Large intestine (tissue), 3 donors: ENCODE results near the gene MYH4. TPM values are rescaled to one million over a fixed set of nuclear protein-coding genes. Genes with fewer than 3 reads are reported as not detected.

Experiments used
- DNase-seq, 2 donors: peaks; one replicate each; pipeline versions ENCODE4 v3.0.0 to v3.0.0-alpha.2; 2013
- H3K27ac ChIP-seq: one replicate; pipeline ENCODE4 v1.5.1; 2013; ENCODE audit warnings: low read length
- H3K27me3 ChIP-seq: 2 replicates; pipeline ENCODE4 v1.6.1; 2013; ENCODE audit warnings: low read length; ENCODE audit not compliant: control insufficient read depth, insufficient read depth
- H3K36me3 ChIP-seq: 2 replicates; pipeline ENCODE4 v1.6.1; 2013; ENCODE audit warnings: low read length; ENCODE audit not compliant: control insufficient read depth, insufficient read depth
- H3K4me1 ChIP-seq: one replicate; pipeline ENCODE4 v1.6.1; 2013; ENCODE audit warnings: low read length; ENCODE audit not compliant: control insufficient read depth, insufficient read depth
- H3K4me3 ChIP-seq: one replicate; pipeline ENCODE4 v1.5.1; 2013; ENCODE audit warnings: low read length
- H3K9me3 ChIP-seq: one replicate; pipeline ENCODE4 v1.6.1; 2013; ENCODE audit warnings: mild to moderate bottlenecking, low read depth, low read length, moderate library complexity; ENCODE audit not compliant: control insufficient read depth
- WGBS: methylation state at CpG from one replicate; pipeline ENCODE4 v1.1.5; 2013; ENCODE audit warnings: low lambda C conversion rate; ENCODE audit not compliant: insufficient coverage; 5-methylcytosine and 5-hydroxymethylcytosine counted together
- polyA plus RNA-seq: library from polyadenylated mRNA; unstranded; fragments of 120-200 nt; gene quantifications from one replicate; pipeline ENCODE4 v1.2.1, GENCODE V29; 2013

Gene MYH4
- polyA plus RNA-seq, 1 donor: 0.10 TPM

GRCh38 chr17:10428781-10429180, 40.6 kb downstream of the MYH4 start:
- no CpG with 5 or more reads among the region's 2 CpGs for WGBS
- Histone ChIP-seq H3K4me1 (no peaks in the 10 kb centered on the region), H3K4me3 (no peak overlapping the region), H3K9me3 (no peaks in the 10 kb centered on the region), H3K36me3 (no peaks in the 10 kb centered on the region), H3K27ac (no peak overlapping the region), H3K27me3 (no peaks in the 10 kb centered on the region)
- no peak for DNase-seq

- Histone ChIP-seq H3K27me3 (peaks cover 2% of the 10 kb centered on the region), H3K9me3 (no peaks in the 10 kb centered on the region), H3K4me3 (no peak within 1 kb of the TSS), H3K27ac (no peak within 1 kb of the TSS), H3K36me3 (no peaks in the 10 kb centered on the region), H3K4me1 (no peaks in the 10 kb centered on the region)
- no CpG with 5 or more reads among the region's 7 CpGs for WGBS
- DNase-seq: no peak
These were observed 47.3 kb downstream of the MYH4 start, which contains the start of gene MYH8 for GRCh38 chr17:10421900-10422542. MYH8 (minus strand) TSS chr17:10421950; CDS start chr17:10420227, 1,723 bp downstream.

GRCh38 chr17:10421211-10421610, 48.1 kb downstream of the MYH4 start:
- H3K27me3 ChIP-seq: peaks cover 2% of the 10 kb centered on the region
- H3K4me3 ChIP-seq: no peak overlapping the region
- no peaks in the 10 kb centered on the region for H3K9me3 ChIP-seq
- no peak for DNase-seq
- H3K27ac ChIP-seq: no peak overlapping the region
- no peaks in the 10 kb centered on the region for H3K36me3 ChIP-seq
- 100% methylated on average over 1 of the region's 2 CpGs for WGBS
- no peaks in the 10 kb centered on the region for H3K4me1 ChIP-seq

GRCh38 chr17:10420811-10421210, 48.5 kb downstream of the MYH4 start:
- DNase-seq: no peak
- H3K4me3 ChIP-seq: no peak overlapping the region
- no peak overlapping the region for H3K27ac ChIP-seq
- 86% methylated on average over 2 of the region's 2 CpGs for WGBS
- H3K36me3 ChIP-seq: no peaks in the 10 kb centered on the region
- H3K9me3 ChIP-seq: no peaks in the 10 kb centered on the region
- peaks cover 2% of the 10 kb centered on the region for H3K27me3 ChIP-seq
- no peaks in the 10 kb centered on the region for H3K4me1 ChIP-seq

- Histone ChIP-seq H3K4me1 (no peaks in the 10 kb centered on the region), H3K36me3 (no peaks in the 10 kb centered on the region), H3K4me3 (no peak overlapping the region), H3K27ac (no peak overlapping the region), H3K27me3 (peaks cover 6% of the 10 kb centered on the region), H3K9me3 (no peaks in the 10 kb centered on the region)
- 71% methylated on average over 1 of the region's 3 CpGs for WGBS
- no peak for DNase-seq
These were observed 51.9 kb downstream of the MYH4 start for GRCh38 chr17:10417431-10417830.

GRCh38 chr17:10415161-10415560, 54.2 kb downstream of the MYH4 start:
- H3K9me3 ChIP-seq: no peaks in the 10 kb centered on the region
- H3K4me1 ChIP-seq: no peaks in the 10 kb centered on the region
- H3K27me3 ChIP-seq: peaks cover 4% of the 10 kb centered on the region
- WGBS: no CpG with 5 or more reads among the region's 4 CpGs
- DNase-seq: no peak
- H3K4me3 ChIP-seq: no peak overlapping the region
- H3K27ac ChIP-seq: no peak overlapping the region
- H3K36me3 ChIP-seq: no peaks in the 10 kb centered on the region

- H3K9me3 ChIP-seq: no peaks in the 10 kb centered on the region
- no peak overlapping the region for H3K27ac ChIP-seq
- no peak overlapping the region for H3K4me3 ChIP-seq
- DNase-seq: no peak
- H3K36me3 ChIP-seq: no peaks in the 10 kb centered on the region
- no peaks in the 10 kb centered on the region for H3K27me3 ChIP-seq
- no peaks in the 10 kb centered on the region for H3K4me1 ChIP-seq
These were observed 65.8 kb downstream of the MYH4 start for GRCh38 chr17:10403589-10403988.

- H3K36me3 ChIP-seq: no peaks in the 10 kb centered on the region
- DNase-seq: no peak
- no CpG with 5 or more reads among the region's 9 CpGs for WGBS
- H3K4me3 ChIP-seq: no peak overlapping the region
- H3K27ac ChIP-seq: no peak overlapping the region
- no peaks in the 10 kb centered on the region for H3K9me3 ChIP-seq
- H3K27me3 ChIP-seq: no peaks in the 10 kb centered on the region
- no peaks in the 10 kb centered on the region for H3K4me1 ChIP-seq
These were observed 71.0 kb downstream of the MYH4 start for GRCh38 chr17:10398352-10398751.

GRCh38 chr17:10396524-10397163, 72.7 kb downstream of the MYH4 start:
- peak; percentile 17 to 51 for DNase-seq
- peaks cover 2% of the 10 kb centered on the region for H3K27me3 ChIP-seq
- H3K4me3 ChIP-seq: no peak overlapping the region
- H3K9me3 ChIP-seq: no peaks in the 10 kb centered on the region
- no peaks in the 10 kb centered on the region for H3K36me3 ChIP-seq
- H3K27ac ChIP-seq: no peak overlapping the region
- H3K4me1 ChIP-seq: no peaks in the 10 kb centered on the region
- WGBS: 60% methylated on average over 2 of the region's 14 CpGs

- Histone ChIP-seq H3K27ac (no peak overlapping the region), H3K36me3 (no peaks in the 10 kb centered on the region), H3K4me1 (no peaks in the 10 kb centered on the region), H3K27me3 (peaks cover 4% of the 10 kb centered on the region), H3K9me3 (no peaks in the 10 kb centered on the region), H3K4me3 (no peak overlapping the region)
- DNase-seq: no peak
- no CpG with 5 or more reads among the region's 6 CpGs for WGBS
These were observed 75.0 kb downstream of the MYH4 start for GRCh38 chr17:10394201-10394887.
